Esophagus squamous epithelium (tissue), 5 donors: ENCODE results near the gene CTDP1. TPM values are rescaled to one million over a fixed set of nuclear protein-coding genes. Genes with fewer than 3 reads are reported as not detected.
"Not testable (repeated sequence)": the region's sequence is repeated elsewhere in the genome, so short reads cannot be mapped to it uniquely, and the experiment has no call there.

ENCODE experiments used
- DNase-seq: peaks from one replicate; lab custom pipeline; 2025; lab: John Stamatoyannopoulos, UW
- H3K27ac ChIP-seq, 4 donors: fragments of 200-600 bp; sonication (generic); one replicate each; pipeline ENCODE4 v1.5.1; 2016 to 2019; ENCODE audit warnings: mild to moderate bottlenecking in 1 of 4
- H3K27me3 ChIP-seq, 4 donors: fragments of 200-600 bp; sonication (generic); 1 replicate in 3 of 4; 2 replicates in 1 of 4; pipeline versions ENCODE4 v1.5.1 to v1.6.0; 2017 to 2021; ENCODE audit warnings: antibody characterized with exemption in 1 of 4
- H3K36me3 ChIP-seq, 3 donors: fragments of 200-600 bp; sonication (generic); one replicate each; pipeline ENCODE4 v1.5.1; 2016 to 2019
- H3K4me1 ChIP-seq, 3 donors: fragments of 200-600 bp; sonication (generic); one replicate each; pipeline ENCODE4 v1.5.1; 2017 to 2019
- H3K4me3 ChIP-seq, 4 donors: fragments of 200-600 bp; sonication (generic); 1 replicate in 3 of 4; 2 replicates in 1 of 4; pipeline ENCODE4 v1.5.1; 2016 to 2019; ENCODE audit warnings: mild to moderate bottlenecking in 2 of 4, moderate library complexity in 1 of 4
- H3K9me3 ChIP-seq, 3 donors: fragments of 200-600 bp; sonication (generic); one replicate each; pipeline ENCODE4 v1.5.1; 2016 to 2019
- POLR2A ChIP-seq, 4 donors: fragments of 450-650 bp; IDR thresholded peaks; one replicate each; pipeline ENCODE4 v1.6.1; 2017; ENCODE audit warnings: antibody characterized with exemption in 4 of 4, mild to moderate bottlenecking in 4 of 4, moderate library complexity in 3 of 4
- WGBS, 2 donors: methylation state at CpG; one replicate each; pipeline ENCODE4 v1.1.5; 2018; 5-methylcytosine and 5-hydroxymethylcytosine counted together
- intact Hi-C: fragments of 100-400 bp; cut with DNase I; formaldehyde crosslinking; loops from one replicate; pipeline ENCODE4 v1.15.0; 2022
- total RNA-seq, 4 donors: library from RNA; depleted of rRNA; stranded (reverse); fragments of >200 nt; gene quantifications; one replicate each; pipeline ENCODE4 v1.1.0, GENCODE V29; 2016
- TF ChIP-seq, protein P1 (sequence below), 6 experiments: fragments of 450-650 bp in 4 of 6; fragments of 200-600 bp in 2 of 6; sonication (generic) in 2 of 6; IDR thresholded peaks; one replicate each; pipeline ENCODE4 v1.5.1; 2016 to 2019; ENCODE audit warnings: antibody characterized with exemption in 6 of 6, mild to moderate bottlenecking in 4 of 6, moderate library complexity in 4 of 6
- donor health status: DM: yes; HTN: yes; CAD: no.

CTDP1 gene
- total RNA-seq, 4 donors from 2014 or later: 10.5 to 17.1 (median 15.5) TPM

DNA sequence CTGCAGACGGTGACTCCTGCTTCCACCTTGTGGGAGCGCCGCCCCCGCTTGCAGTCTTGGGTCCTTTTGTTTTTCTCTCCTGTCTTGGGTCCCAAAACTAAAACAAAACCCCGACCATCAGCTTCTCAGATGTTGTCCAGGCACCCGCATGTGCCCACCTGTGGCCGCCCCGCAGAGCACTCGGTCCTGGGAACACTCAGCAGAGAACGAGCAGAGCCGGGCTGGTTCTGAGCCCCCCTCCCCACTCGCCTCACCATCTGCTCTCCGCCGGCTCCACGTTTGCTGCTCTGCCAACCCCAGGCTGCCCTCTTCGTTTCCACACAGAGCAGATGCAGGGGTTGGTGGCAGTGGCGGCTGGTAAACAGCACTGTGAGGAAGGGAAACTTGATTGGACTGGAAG is 38.5 kb downstream of the CTDP1 start:
- 97 to 100% methylated on average over 12 to 17 of the region's 17 CpGs for WGBS, 2 donors
- Histone ChIP-seq H3K4me3 (no peak overlapping the region), H3K36me3 (peaks cover 25 to 99% (median 34%) of the 10 kb centered on the region in 3 donors), H3K4me1 (no peaks in the 10 kb centered on the region), H3K27me3 (no peaks in the 10 kb centered on the region), H3K9me3 (no peaks in the 10 kb centered on the region), H3K27ac (no peak overlapping the region)
- DNase-seq: no peak
- TF ChIP-seq, protein P1, sequence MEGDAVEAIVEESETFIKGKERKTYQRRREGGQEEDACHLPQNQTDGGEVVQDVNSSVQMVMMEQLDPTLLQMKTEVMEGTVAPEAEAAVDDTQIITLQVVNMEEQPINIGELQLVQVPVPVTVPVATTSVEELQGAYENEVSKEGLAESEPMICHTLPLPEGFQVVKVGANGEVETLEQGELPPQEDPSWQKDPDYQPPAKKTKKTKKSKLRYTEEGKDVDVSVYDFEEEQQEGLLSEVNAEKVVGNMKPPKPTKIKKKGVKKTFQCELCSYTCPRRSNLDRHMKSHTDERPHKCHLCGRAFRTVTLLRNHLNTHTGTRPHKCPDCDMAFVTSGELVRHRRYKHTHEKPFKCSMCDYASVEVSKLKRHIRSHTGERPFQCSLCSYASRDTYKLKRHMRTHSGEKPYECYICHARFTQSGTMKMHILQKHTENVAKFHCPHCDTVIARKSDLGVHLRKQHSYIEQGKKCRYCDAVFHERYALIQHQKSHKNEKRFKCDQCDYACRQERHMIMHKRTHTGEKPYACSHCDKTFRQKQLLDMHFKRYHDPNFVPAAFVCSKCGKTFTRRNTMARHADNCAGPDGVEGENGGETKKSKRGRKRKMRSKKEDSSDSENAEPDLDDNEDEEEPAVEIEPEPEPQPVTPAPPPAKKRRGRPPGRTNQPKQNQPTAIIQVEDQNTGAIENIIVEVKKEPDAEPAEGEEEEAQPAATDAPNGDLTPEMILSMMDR (IDR thresholded peaks at IDR 0.05): no peak
- TF ChIP-seq POLR2A (IDR thresholded peaks at IDR 0.05): no peak
- intact Hi-C loops: no loop called here

- WGBS, 2 donors: 94 to 100% methylated on average over 4 to 17 of the region's 30 CpGs
- Histone ChIP-seq H3K36me3 (peaks cover 25 to 99% (median 34%) of the 10 kb centered on the region in 3 donors), H3K27ac (no peak overlapping the region), H3K27me3 (no peaks in the 10 kb centered on the region), H3K4me1 (no peaks in the 10 kb centered on the region), H3K4me3 (no peak overlapping the region), H3K9me3 (no peaks in the 10 kb centered on the region)
- DNase-seq: no peak
- intact Hi-C loops: no loop called here
- TF ChIP-seq, protein P1 (IDR thresholded peaks at IDR 0.05): no peak
- TF ChIP-seq POLR2A (IDR thresholded peaks at IDR 0.05): no peak
Observed at GRCh38 chr18:79718878-79719477, 39.4 kb downstream of the CTDP1 start.

DNA sequence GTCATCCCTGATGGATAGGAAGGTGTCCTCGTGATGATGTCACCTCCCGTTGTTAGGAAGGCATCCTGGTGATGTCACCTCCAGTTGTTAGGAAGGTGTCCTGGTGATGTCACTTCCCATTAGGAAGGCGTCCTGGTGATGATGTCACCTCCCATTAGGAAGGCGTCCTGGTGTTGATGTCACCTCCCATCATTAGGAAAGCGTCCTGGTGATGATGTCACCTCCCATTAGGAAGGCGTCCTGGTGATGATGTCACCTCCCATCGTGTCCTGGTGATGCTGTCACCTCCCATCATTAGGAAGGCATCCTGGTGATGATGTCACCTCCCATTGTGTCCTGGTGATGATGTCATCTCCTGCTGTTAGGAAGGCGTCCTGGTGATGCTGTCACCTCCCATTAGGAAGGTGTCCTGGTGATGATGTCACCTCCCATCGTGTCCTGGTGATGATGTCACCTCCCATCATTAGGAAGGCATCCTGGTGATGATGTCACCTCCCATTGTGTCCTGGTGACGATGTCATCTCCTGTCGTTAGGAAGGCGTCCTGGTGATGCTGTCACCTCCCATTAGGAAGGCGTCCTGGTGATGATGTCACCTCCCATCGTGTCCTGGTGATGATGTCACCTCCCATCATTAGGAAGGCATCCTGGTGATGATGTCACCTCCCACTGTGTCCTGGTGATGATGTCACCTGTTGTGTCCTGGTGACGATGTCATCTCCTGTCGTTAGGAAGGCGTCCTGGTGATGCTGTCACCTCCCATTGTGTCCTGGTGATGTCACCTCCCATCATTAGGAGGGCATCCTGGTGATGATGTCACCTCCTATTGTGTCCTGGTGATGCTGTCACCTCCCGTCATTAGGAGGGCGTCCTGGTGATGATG is 40.1 kb downstream of the CTDP1 start:
- H3K27ac ChIP-seq, H3K4me1 ChIP-seq, intact Hi-C loops, DNase-seq, H3K27me3 ChIP-seq, H3K4me3 ChIP-seq, H3K9me3 ChIP-seq: not testable (repeated sequence)
- H3K36me3 ChIP-seq: peaks cover 21 to 99% (median 27%) of the 10 kb centered on the region in 3 donors
- WGBS, 2 donors: 81 to 97% methylated on average over 7 to 12 of the region's 19 CpGs

DNA sequence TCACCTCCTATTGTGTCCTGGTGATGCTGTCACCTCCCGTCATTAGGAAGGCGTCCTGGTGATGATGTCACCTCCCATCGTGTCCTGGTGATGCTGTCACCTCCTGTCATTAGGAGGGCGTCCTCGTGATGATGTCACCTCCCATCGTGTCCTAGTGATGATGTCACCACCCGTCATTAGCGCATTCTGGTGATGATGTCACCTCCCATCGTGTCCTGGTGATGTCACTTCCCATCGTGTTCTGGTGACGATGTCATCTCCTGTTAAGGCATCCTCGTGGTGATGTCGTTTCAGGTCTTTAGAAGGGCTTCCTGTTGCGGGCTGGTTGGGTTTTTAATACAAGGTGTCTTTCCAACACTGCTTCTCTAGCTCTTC is 40.7 kb downstream of the CTDP1 start:
- DNase-seq: no peak
- no peaks in the 10 kb centered on the region for H3K4me1 ChIP-seq
- H3K4me3 ChIP-seq: no peak overlapping the region
- no peak overlapping the region for H3K27ac ChIP-seq
- H3K36me3 ChIP-seq: peaks cover 16 to 99% (median 24%) of the 10 kb centered on the region in 3 donors
- TF ChIP-seq, protein P1 (IDR thresholded peaks at IDR 0.05): no peak
- TF ChIP-seq POLR2A (IDR thresholded peaks at IDR 0.05): no peak
- 86 to 94% methylated on average over 11 to 14 of the region's 14 CpGs for WGBS, 2 donors
- no peaks in the 10 kb centered on the region for H3K27me3 ChIP-seq
- H3K9me3 ChIP-seq: no peaks in the 10 kb centered on the region
- intact Hi-C loops: no loop called here

DNA sequence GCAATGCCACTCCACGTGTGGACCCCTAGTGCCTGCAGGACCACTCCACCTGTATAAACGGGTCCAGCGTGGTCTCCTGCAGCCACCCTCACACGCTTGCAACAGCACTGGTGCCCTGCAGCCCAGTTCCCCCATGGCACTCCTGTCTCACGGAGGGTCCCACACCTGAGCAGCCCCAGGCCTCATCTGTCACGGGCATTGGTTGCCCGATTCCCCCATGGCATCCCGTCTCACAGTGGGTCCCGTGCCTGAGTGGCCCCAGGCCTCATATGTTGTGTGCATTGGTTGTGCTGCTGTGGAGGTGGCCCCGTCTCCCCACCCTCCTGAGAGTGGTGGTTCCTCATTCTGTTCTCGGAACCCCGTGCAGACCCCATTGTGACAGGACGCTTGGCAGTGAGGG is 43.4 kb downstream of the CTDP1 start:
- Histone ChIP-seq H3K27me3 (no peaks in the 10 kb centered on the region), H3K36me3 (peaks cover 11 to 99% (median 20%) of the 10 kb centered on the region in 3 donors), H3K4me3 (no peak overlapping the region), H3K4me1 (no peaks in the 10 kb centered on the region), H3K27ac (no peak overlapping the region), H3K9me3 (no peaks in the 10 kb centered on the region)
- DNase-seq: no peak
- 92 to 100% methylated on average over 7 of the region's 13 CpGs for WGBS, 2 donors
- intact Hi-C loops: no loop called here
- TF ChIP-seq POLR2A (IDR thresholded peaks at IDR 0.05): no peak
- TF ChIP-seq, protein P1 (IDR thresholded peaks at IDR 0.05): no peak
